ENCODE measurements around the gene TNFRSF21.
"Not testable (repeated sequence)": the region's sequence is repeated elsewhere in the genome, so short reads cannot be mapped to it uniquely, and the experiment has no call there.

The TNFRSF21 gene

DNA sequence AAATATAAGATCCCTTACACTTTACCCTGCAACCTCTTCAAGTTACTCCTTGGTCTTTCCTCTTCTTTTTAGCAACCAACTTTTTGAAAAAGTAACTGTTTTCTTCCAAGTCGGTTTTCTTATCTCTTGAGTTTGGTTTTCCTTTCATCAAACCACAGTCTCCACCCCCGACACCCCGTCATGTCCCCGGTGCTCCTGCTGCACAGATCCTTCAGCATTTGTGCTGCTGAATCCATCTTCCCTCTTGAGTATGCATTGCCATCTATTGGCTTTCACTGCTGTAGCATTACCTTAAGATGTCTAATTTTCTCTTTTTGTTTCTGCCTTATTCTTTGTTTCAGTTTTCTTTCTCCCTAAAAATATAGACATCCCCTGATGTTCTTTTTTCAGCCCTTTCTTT, 11.9 kb upstream of the TNFRSF21 start:
- DNase-seq, result no peak

- DNase-seq, result no peak
These were observed 10.2 kb upstream of the TNFRSF21 start for GRCh38 chr6:47319867-47320266.

DNA sequence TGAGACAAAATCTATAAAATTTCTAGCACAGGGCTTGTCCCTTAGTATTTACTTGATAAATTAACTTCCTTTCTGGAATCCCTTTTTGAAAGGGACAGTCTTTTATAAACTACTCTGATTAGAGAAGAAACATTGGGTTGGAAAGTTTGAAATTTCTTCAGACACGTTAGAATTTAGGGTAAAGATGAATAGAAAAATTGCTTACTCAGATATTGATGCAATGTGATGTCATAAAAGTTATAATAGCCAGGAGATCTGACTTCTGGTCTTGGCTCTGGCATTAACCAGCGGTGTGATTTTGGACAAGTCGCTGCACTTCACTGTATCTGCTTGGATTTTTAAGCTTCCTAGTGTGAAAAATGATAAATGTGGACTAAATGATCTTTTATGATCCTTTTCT, 9.7 kb upstream of the TNFRSF21 start:
- no peak for DNase-seq

DNA sequence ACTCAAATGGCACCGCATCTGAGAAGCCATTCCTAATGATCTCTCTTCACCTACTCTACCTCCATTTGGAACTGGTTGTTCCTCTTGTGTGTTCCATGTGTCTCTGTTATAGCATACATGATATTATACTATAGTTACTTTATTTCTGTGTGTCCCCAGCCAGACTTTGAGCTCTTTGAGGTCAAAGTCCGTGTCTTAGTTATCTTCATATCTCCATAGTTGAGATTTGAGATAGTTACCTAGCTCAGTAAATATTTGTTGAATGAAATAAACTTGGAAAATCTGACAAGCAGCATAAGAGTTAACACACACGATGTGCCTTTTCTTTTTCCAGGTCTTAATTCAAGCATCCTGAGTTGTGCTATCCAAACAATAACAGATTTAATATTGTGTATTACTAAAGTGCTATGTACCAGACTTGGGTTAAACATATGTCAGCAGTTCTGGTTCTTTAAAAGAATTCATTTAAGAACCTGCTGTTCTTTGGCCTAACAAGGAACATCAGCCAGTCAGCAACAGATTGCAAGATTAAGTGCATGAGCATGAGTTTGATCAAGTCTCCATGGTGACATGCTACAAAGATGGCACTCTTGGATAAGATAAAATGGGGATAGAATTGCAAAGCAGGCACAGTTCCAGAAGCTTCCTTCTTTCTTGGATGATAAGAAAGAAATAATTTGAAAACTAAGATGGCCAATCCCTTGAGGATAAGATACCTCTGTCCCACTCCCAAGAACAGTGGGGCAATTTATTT, 8.7 kb upstream of the TNFRSF21 start:
- no peak for DNase-seq

GRCh38 chr6:47315181-47315580, 5.5 kb upstream of the TNFRSF21 start:
- not testable (repeated sequence) for DNase-seq

DNA sequence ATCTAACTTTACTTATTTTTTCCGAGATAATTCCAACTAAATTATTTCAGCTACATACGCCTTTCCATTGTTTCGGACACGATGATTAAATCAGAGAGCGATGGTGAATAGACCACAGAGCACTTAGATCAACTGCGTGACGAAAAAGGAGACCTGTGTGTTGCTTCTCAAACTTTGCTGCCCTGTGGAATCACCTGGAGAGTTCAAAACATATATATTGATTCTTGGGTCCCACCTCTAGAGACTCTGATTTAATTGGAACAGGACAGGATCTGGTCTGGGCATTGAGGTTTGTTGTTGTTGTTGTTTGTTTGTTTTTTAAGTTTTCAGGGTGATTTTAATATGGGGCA, 401 bp upstream of the TNFRSF21 start:
- DNase-seq, result no peak

- DNase-seq, result no peak
These were observed 984 bp downstream of the TNFRSF21 start for GRCh38 chr6:47308552-47309290.

- DNase-seq, result no peak
These were observed 1.5 kb downstream of the TNFRSF21 start for GRCh38 chr6:47308198-47308517.

GRCh38 chr6:47307362-47308197, 2.1 kb downstream of the TNFRSF21 start:
- DNase-seq, result no peak

- no peak for DNase-seq
These were observed 2.8 kb downstream of the TNFRSF21 start for GRCh38 chr6:47306887-47307286.

DNA sequence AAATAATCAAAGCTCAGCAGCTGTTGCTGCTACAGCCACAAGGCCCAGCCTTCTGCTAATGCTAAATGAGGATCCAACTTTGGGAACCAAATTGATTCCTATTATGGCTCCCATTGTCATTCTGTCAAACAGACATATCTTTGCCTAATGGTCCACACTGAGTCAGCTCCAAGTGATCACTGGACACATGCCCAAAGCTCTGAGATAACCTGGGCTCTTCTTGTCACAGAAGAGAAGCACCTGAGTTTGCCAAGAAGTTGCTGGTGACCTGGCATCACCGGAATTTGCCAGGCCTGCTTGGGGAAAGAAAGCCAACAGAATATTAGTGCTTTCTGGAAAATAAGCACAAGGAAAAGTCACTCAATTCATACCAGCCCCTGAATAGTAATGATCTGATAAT, 5.8 kb downstream of the TNFRSF21 start:
- no peak for DNase-seq

DNA sequence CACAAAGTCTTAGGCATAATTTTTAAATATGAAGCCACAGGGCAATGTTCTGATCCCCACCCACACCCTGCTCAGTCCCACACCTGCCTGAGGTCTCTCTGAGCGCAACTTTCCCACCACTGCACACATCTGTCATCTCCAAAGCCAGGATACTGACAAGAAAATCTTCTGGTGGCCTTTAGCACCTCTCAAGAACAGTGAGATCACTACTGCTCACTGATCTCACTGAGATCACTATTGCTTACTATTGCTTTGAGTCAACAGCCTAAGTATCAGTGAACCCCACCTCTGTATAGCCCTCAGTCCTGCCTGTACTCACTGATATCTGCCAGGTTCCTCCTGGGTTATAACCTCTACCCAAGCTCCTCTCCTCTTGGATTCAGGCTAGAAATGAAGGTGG, 6.4 kb downstream of the TNFRSF21 start:
- DNase-seq, result no peak

DNA sequence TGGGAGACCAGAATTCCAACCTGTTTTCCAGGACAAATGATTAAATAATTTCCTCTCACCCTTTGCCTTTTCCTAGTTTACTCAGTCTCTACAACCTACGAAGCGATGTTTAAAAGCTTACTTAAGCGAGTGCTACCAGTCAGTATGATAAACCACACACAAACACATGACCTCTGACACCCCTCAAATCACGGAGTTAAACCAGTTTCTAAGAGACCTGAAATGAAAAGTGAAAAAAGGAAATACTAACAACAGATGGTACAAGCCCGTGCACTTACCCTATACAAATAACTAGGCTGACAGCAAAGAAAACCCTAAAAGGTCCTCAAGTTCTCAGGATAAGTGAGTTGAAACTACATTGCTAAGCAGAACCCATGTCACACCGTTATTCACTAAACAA, 7.7 kb downstream of the TNFRSF21 start:
- DNase-seq, result no peak

DNA sequence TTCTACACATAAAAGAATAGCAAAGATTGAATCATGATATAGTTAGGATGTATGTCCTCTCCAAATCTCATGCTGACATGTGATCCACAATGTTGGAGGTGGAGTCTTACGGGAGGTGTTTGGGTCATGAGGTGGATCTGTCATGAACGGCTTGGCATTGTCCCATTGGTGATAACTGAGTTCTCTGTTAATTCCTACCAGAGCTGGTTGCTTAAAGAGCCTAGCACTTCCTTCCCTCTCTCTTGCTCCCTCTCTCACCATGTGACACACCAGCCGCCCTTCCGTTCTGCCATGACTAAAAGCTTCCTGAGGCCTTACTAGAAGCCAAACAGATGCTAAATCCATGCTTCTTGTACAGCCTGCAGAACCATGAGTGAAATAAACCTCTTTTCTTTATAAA, 8.3 kb downstream of the TNFRSF21 start:
- DNase-seq, result no peak

- DNase-seq, result no peak
These were observed 9.3 kb downstream of the TNFRSF21 start for GRCh38 chr6:47300417-47300816.

DNA sequence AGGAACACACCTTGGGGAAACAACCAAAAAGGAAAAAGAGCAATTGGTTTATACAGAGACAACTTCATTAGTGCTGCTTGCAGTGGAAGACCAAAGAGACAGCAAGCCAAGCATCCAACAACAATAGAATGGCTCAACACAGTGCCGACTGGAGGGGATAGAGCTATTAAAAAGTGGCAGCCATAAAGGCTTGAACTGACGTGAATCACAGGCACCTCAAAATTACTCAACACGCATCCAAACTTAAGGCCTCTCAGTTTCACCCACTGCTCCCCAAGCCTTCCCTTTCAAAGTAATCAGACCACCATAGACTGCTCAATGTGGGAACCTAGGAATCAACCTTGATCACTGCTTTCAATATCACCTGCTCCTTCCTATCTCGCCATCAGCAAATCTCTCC, 9.7 kb downstream of the TNFRSF21 start:
- no peak for DNase-seq

DNA sequence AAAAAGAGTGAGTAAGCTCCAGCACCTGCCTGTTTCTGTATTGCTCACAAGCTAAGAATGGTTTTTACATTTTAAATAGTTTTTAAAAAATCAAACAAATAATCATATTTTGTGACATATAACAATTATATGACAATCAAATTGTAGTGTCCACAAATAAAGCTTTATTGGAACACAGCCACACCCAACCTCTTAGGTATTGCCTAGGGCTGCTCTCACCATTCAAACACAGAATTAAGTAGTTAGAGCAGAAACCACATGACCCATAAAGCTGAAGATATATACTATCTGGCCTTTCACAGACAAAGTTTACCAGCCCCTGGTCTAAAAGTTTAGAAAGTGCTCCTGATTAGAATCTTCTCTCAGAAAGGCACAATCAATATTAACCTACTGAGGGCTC, 11.2 kb downstream of the TNFRSF21 start:
- DNase-seq, result no peak

DNA sequence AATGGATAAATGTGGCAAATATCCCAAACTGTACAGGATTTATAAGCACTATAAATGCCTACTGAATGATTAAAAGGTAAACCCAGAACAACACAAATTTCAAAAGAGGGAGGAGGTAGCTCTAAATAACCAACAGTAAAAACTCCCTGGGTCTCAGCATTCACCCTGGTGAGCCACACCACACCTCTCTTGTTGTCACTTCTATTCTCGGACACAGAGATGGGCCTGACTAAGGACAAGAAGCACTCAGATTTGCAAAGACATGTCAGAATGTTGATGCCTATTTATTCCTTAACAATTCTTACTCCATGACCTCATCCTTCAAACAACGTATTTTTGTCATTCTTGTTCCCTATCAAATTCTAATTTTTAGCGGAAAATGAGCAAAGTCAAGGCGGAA, 14.7 kb downstream of the TNFRSF21 start:
- no peak for DNase-seq

GRCh38 chr6:47292944-47293343, 16.8 kb downstream of the TNFRSF21 start:
- DNase-seq, result no peak

DNA sequence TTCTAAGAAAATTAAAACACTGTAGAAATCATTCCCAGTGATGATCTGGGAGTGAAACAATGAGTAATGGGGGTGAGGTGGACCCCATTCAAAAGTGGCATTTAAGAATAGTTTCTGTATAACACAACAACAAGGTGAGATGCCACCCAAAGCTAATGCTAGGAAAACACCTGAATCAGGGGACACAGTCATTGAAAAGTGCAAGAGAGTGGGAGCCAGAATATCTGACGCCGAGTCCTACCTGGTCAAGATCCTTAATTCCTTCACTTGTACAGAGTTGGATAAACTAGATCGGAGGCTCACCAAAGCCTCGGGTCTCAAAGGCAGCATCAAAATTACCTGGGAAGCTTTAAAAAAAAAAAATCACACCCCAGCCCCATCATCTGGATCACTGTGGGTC, 17.7 kb downstream of the TNFRSF21 start:
- no peak for DNase-seq

GRCh38 chr6:47290124-47290834, 19.4 kb downstream of the TNFRSF21 start:
- no peak for DNase-seq

GRCh38 chr6:47288267-47289090, 21.2 kb downstream of the TNFRSF21 start:
- no peak for DNase-seq
